WTC11 (cell line): ENCODE measurements around the gene CHTF18. TPM values are rescaled to one million over a fixed set of nuclear protein-coding genes. Genes with fewer than 3 reads are reported as not detected.
A peak's percentile ranks its signal among the peaks of the same experiment; 100 is the strongest.

Experiments
- ATAC-seq: fragments of 200-7000 bp; cut with Tn5 transposase; 2 replicates; pipeline ENCODE4 v1.10.0; 2021; ENCODE audit warnings: mild to moderate bottlenecking, moderate library complexity
- CTCF ChIA-PET: fragments of 300-600 bp; sonication (Branson Sonifier 250); formaldehyde crosslinking; loops from one replicate; lab custom pipeline; 2021; ENCODE audit warnings: antibody characterized with exemption; lab: Charles Lee
- POLR2A ChIA-PET: fragments of 350-600 bp; sonication (Branson Sonifier 250); formaldehyde crosslinking; loops from one replicate; lab custom pipeline; 2021; ENCODE audit warnings: antibody characterized with exemption; lab: Charles Lee
- DNase-seq: peaks from one replicate; pipeline ENCODE4 v3.0.0; 2021; ENCODE audit warnings: low spot score
- H3K27ac Mint-ChIP-seq: 2 replicates; pipeline ENCODE4 v1.8.0; 2021; ENCODE audit warnings: mixed read lengths
- H3K27me3 Mint-ChIP-seq: 2 replicates; pipeline ENCODE4 v1.8.0; 2021; ENCODE audit warnings: low read depth, mild to moderate bottlenecking, moderate library complexity, mixed read lengths
- H3K36me3 Mint-ChIP-seq: 2 replicates; pipeline ENCODE4 v1.8.0; 2021; ENCODE audit warnings: mixed read lengths
- H3K4me1 Mint-ChIP-seq: 2 replicates; pipeline ENCODE4 v1.8.0; 2022; ENCODE audit warnings: mixed read lengths
- H3K4me3 Mint-ChIP-seq: 2 replicates; pipeline ENCODE4 v1.8.0; 2021; ENCODE audit warnings: mild to moderate bottlenecking, moderate library complexity, mixed read lengths
- H3K9me3 Mint-ChIP-seq: 2 replicates; pipeline ENCODE4 v1.8.0; 2021; ENCODE audit warnings: mixed read lengths
- GRHL2 ChIP-seq: fragments of 250-450 bp; sonication (Bioruptor Pico); IDR thresholded peaks from 2 replicates; pipeline ENCODE4 v1.8.0; 2022; ENCODE audit warnings: mild to moderate bottlenecking, moderate library complexity; ENCODE audit not compliant: insufficient replicate concordance, severe bottlenecking
- IRF2 ChIP-seq: sonication (generic); formaldehyde crosslinking; IDR thresholded peaks from 2 replicates; pipeline ENCODE4 v1.8.0; 2022; ENCODE audit warnings: low read depth, missing genetic modification reagents, borderline replicate concordance
- NFE2L1 ChIP-seq: sonication (generic); formaldehyde crosslinking; IDR thresholded peaks from 2 replicates; pipeline ENCODE4 v1.8.1; 2023; ENCODE audit warnings: missing genetic modification reagents
- NR1H2 ChIP-seq: sonication (generic); formaldehyde crosslinking; IDR thresholded peaks from 2 replicates; pipeline ENCODE4 v1.9.0; 2021; ENCODE audit warnings: mild to moderate bottlenecking, moderate library complexity, missing genetic modification reagents
- SMAD3 ChIP-seq: sonication (generic); formaldehyde crosslinking; IDR thresholded peaks from 2 replicates; pipeline ENCODE4 v1.8.0; 2022; ENCODE audit warnings: missing genetic modification reagents, mild to moderate bottlenecking, borderline replicate concordance
- ZNF138 ChIP-seq: sonication (generic); formaldehyde crosslinking; conservative IDR thresholded peaks from 2 replicates; pipeline ENCODE4 v1.8.1; 2022; ENCODE audit warnings: mild to moderate bottlenecking, moderate library complexity, missing genetic modification reagents
- ZNF317 ChIP-seq: sonication (generic); formaldehyde crosslinking; IDR thresholded peaks from 2 replicates; pipeline ENCODE4 v1.8.1; 2023; ENCODE audit warnings: low read depth, mild to moderate bottlenecking, moderate library complexity, missing genetic modification reagents, borderline replicate concordance
- total RNA-seq: library from RNA; stranded (reverse); gene quantifications from 3 replicates; pipeline ENCODE4 v1.2.3, GENCODE V29; 2021
- TF ChIP-seq, protein P1 (sequence below): sonication (generic); formaldehyde crosslinking; IDR thresholded peaks from 2 replicates; pipeline ENCODE4 v1.8.0; 2022; ENCODE audit warnings: mild to moderate bottlenecking, missing genetic modification reagents
- TF ChIP-seq, protein P2 (sequence below): sonication (generic); formaldehyde crosslinking; IDR thresholded peaks from 2 replicates; pipeline ENCODE4 v1.8.1; 2023; ENCODE audit warnings: mild to moderate bottlenecking, missing genetic modification reagents
- TF ChIP-seq, protein P3 (sequence below): sonication (generic); formaldehyde crosslinking; conservative IDR thresholded peaks from 2 replicates; pipeline ENCODE4 v1.8.1; 2022; ENCODE audit warnings: mild to moderate bottlenecking, missing genetic modification reagents
- TF ChIP-seq, protein P4 (sequence below): sonication (generic); formaldehyde crosslinking; conservative IDR thresholded peaks from 2 replicates; pipeline ENCODE4 v1.8.1; 2023; ENCODE audit warnings: mild to moderate bottlenecking, low read depth, missing genetic modification reagents, moderate library complexity
- TF ChIP-seq, protein P5 (sequence below): sonication (generic); formaldehyde crosslinking; IDR thresholded peaks from 2 replicates; pipeline ENCODE4 v1.8.1; 2022; ENCODE audit warnings: low read depth, mild to moderate bottlenecking, moderate library complexity, missing genetic modification reagents, borderline replicate concordance
- TF ChIP-seq, protein P6 (sequence below): fragments of 250-450 bp; sonication (Bioruptor Pico); IDR thresholded peaks from 2 replicates; pipeline ENCODE4 v1.9.0; 2021; ENCODE audit warnings: mild to moderate bottlenecking
- TF ChIP-seq, protein P7 (sequence below): fragments of 250-450 bp; sonication (Bioruptor Pico); conservative IDR thresholded peaks from 2 replicates; pipeline ENCODE4 v1.9.0; 2021; ENCODE audit warnings: mild to moderate bottlenecking

Gene CHTF18
- total RNA-seq, 1 experiment from 2014 or later: 183 TPM

DNA sequence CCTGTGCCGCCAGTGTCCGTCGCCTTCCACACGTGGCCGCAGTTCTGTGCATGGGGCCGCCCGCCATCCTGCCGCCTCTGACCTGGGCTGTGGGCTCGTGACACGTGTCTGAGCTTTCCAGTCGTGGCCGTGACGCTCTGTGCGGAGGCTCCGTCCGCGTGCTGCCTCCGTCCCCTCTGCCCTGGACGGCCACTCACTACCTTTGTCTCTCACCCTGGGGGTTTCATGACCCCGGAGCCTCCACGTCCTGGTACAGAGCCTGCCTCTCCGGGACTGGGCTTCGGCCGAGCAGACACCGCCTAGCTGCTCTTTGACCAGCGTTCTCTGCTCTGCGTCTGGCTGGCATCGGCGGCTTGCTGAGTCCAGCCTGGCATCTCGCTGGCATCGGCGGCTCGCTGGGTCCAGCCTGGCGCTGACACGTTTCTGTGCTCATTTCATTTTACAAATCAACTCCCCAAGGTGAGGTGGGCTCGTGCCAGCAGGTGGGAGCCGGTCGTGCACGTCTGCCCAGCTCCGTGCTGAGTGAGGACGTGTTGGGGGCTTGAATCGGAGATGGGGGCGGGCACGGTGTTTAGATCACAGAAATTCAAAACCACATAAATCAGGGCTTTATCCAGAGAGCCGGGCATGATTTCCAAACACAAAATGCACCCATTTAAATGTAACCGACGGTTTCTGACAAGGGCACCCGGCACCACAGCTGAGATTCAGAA lies 56.4 kb downstream of the CHTF18 start:
- CTCF ChIA-PET: interaction anchor here (1.5 kb wide), 1 partner anchor 34 kb away, joined by 5 read pairs; no protein-coding TSS in a partner anchor
- peaks cover 2% of the 10 kb centered on the region; the same call in 1 of the 2 replicates for H3K4me1 Mint-ChIP-seq
- TF ChIP-seq, protein P1, sequence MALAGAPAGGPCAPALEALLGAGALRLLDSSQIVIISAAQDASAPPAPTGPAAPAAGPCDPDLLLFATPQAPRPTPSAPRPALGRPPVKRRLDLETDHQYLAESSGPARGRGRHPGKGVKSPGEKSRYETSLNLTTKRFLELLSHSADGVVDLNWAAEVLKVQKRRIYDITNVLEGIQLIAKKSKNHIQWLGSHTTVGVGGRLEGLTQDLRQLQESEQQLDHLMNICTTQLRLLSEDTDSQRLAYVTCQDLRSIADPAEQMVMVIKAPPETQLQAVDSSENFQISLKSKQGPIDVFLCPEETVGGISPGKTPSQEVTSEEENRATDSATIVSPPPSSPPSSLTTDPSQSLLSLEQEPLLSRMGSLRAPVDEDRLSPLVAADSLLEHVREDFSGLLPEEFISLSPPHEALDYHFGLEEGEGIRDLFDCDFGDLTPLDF (CRISPR knock-in tag): no peak
- H3K36me3 Mint-ChIP-seq: peaks cover 12% of the 10 kb centered on the region
- no peak overlapping the region for H3K4me3 Mint-ChIP-seq
- ATAC-seq: no peak
- POLR2A ChIA-PET: no interaction called here
- no peak for DNase-seq
- peaks cover 19% of the 10 kb centered on the region for H3K9me3 Mint-ChIP-seq
- H3K27ac Mint-ChIP-seq: no peak overlapping the region
- peaks cover under 1% of the 10 kb centered on the region; the same call in 1 of the 2 replicates for H3K27me3 Mint-ChIP-seq

DNA sequence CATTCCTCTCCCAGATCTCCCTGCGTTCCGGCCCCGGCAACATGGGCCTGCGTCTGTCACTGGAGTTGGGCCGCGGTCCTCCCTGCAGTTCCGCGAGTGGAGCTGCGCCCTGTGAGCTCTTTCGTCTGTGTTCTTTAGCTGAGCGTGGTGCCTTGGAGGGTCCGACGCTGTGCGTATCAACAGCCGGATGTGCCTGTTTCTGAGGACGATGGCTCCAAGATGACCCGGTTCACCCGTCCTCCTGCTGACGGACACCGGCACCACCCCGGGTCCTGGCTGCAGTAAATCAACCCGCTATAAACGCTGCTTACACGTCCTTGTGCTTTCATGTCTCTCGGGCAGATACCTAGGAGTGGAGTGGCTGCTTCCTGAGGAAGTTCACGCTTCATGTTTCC lies 56.9 kb downstream of the CHTF18 start:
- Mint-ChIP-seq H3K4me3 (no peak overlapping the region), H3K27me3 (peaks cover 7% of the 10 kb centered on the region), H3K36me3 (peaks cover 18% of the 10 kb centered on the region), H3K9me3 (peaks cover 25% of the 10 kb centered on the region), H3K4me1 (peaks cover 2% of the 10 kb centered on the region; the same call in 1 of the 2 replicates), H3K27ac (peak overlapping the region; percentile 2; the same call in 1 of the 2 replicates)
- TF ChIP-seq IRF2 (CRISPR knock-in tag) (no peak), SMAD3 (CRISPR knock-in tag) (no peak), GRHL2 (CRISPR knock-in tag) (no peak), ZNF138 (no peak)
- TF ChIP-seq, protein P2, sequence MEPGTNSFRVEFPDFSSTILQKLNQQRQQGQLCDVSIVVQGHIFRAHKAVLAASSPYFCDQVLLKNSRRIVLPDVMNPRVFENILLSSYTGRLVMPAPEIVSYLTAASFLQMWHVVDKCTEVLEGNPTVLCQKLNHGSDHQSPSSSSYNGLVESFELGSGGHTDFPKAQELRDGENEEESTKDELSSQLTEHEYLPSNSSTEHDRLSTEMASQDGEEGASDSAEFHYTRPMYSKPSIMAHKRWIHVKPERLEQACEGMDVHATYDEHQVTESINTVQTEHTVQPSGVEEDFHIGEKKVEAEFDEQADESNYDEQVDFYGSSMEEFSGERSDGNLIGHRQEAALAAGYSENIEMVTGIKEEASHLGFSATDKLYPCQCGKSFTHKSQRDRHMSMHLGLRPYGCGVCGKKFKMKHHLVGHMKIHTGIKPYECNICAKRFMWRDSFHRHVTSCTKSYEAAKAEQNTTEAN: no peak
- TF ChIP-seq, protein P3, sequence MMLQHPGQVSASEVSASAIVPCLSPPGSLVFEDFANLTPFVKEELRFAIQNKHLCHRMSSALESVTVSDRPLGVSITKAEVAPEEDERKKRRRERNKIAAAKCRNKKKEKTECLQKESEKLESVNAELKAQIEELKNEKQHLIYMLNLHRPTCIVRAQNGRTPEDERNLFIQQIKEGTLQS (CRISPR knock-in tag): no peak
- DNase-seq (no peak), ATAC-seq (no peak)
- CTCF ChIA-PET: interaction anchor here (1.5 kb wide), 1 partner anchor 33 kb away, joined by 5 read pairs; no protein-coding TSS in a partner anchor
- POLR2A ChIA-PET: no interaction called here

DNA sequence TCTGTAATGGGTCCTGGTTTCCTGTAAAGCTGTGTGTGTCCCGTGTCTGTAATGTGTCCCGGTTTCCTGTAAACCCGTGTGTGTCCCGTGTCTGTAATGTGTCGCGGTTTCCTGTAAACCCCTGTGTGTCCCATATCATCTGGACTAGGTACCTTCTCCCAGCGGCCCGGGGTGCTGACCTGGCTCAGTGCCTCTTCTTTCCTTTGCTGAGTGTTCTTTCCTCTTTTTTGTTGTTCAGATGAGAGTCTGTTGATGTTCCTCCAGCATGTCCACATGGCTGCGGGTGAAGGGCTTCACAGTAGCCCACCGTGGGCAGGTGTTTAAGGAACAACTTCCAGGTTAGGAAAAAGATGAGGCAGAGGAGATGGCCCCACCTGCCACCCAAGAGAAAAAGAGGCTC lies 58.7 kb downstream of the CHTF18 start:
- POLR2A ChIA-PET: no interaction called here
- H3K9me3 Mint-ChIP-seq: peaks cover 34% of the 10 kb centered on the region
- no peak for DNase-seq
- CTCF ChIA-PET: no interaction called here
- peaks cover 27% of the 10 kb centered on the region for H3K36me3 Mint-ChIP-seq
- peaks cover 2% of the 10 kb centered on the region; the same call in 1 of the 2 replicates for H3K4me1 Mint-ChIP-seq
- H3K4me3 Mint-ChIP-seq: no peak overlapping the region
- TF ChIP-seq, protein P4, sequence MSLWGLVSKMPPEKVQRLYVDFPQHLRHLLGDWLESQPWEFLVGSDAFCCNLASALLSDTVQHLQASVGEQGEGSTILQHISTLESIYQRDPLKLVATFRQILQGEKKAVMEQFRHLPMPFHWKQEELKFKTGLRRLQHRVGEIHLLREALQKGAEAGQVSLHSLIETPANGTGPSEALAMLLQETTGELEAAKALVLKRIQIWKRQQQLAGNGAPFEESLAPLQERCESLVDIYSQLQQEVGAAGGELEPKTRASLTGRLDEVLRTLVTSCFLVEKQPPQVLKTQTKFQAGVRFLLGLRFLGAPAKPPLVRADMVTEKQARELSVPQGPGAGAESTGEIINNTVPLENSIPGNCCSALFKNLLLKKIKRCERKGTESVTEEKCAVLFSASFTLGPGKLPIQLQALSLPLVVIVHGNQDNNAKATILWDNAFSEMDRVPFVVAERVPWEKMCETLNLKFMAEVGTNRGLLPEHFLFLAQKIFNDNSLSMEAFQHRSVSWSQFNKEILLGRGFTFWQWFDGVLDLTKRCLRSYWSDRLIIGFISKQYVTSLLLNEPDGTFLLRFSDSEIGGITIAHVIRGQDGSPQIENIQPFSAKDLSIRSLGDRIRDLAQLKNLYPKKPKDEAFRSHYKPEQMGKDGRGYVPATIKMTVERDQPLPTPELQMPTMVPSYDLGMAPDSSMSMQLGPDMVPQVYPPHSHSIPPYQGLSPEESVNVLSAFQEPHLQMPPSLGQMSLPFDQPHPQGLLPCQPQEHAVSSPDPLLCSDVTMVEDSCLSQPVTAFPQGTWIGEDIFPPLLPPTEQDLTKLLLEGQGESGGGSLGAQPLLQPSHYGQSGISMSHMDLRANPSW: no peak
- no peak for TF ChIP-seq NFE2L1
- TF ChIP-seq, protein P5, sequence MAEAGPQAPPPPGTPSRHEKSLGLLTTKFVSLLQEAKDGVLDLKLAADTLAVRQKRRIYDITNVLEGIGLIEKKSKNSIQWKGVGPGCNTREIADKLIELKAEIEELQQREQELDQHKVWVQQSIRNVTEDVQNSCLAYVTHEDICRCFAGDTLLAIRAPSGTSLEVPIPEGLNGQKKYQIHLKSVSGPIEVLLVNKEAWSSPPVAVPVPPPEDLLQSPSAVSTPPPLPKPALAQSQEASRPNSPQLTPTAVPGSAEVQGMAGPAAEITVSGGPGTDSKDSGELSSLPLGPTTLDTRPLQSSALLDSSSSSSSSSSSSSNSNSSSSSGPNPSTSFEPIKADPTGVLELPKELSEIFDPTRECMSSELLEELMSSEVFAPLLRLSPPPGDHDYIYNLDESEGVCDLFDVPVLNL (CRISPR knock-in tag): no peak
- no peak for TF ChIP-seq ZNF317
- TF ChIP-seq, protein P6, sequence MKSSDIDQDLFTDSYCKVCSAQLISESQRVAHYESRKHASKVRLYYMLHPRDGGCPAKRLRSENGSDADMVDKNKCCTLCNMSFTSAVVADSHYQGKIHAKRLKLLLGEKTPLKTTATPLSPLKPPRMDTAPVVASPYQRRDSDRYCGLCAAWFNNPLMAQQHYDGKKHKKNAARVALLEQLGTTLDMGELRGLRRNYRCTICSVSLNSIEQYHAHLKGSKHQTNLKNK (CRISPR knock-in tag): no peak
- no peak for TF ChIP-seq NR1H2 (CRISPR knock-in tag)
- TF ChIP-seq, protein P7, sequence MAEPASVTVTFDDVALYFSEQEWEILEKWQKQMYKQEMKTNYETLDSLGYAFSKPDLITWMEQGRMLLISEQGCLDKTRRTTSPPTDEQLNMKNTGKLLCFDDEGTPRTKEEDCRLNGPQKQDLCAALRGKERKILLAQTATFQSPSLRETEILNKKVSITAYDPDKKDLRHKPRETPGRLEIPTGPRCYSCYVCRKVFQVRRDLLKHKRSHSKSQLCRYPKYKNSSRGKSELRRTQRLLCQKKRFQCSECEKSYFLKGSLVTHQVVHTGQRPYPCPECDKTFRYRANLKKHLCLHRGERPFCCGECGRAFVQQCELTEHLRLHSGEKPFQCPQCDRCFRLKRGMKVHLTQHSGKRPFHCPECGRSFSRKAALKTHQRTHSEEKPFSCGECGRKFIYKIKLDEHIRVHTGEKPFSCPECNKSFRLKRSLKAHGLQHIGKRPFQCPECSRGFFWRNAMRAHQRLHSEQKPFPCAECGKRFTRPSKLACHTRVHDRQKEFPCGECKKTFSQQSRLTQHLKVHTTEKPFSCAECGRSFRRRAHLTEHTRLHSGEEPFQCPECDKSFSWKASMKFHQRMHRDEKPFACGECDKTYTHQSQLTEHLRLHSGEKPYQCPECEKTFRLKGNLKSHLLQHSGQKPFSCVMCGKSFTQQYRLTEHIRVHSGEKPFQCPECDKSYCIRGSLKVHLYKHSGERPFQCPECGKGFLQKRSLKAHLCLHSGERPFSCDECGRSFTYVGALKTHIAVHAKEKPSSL (CRISPR knock-in tag): no peak
- TF ChIP-seq, all 79 proteins: peak for 0
- no peak for ATAC-seq
- Mint-ChIP-seq H3K27ac (no peak overlapping the region), H3K27me3 (peaks cover 11% of the 10 kb centered on the region)
